ENCODE results near the gene SYT9.
"Not testable (repeated sequence)": the region's sequence is repeated elsewhere in the genome, so short reads cannot be mapped to it uniquely, and the experiment has no call there.

Gene SYT9

GRCh38 chr11:7499081-7499480 is 247.4 kb downstream of the SYT9 start:
- no peak for DNase-seq (ENCODE audit: low read depth in 1 of 2, low spot score in 1 of 2)

- no peak for DNase-seq (ENCODE audit: low read depth in 1 of 2, low spot score in 1 of 2)
Observed at GRCh38 chr11:7500251-7500650, 248.5 kb downstream of the SYT9 start.

- DNase-seq (ENCODE audit: low read depth in 1 of 2, low spot score in 1 of 2): no peak
Observed at GRCh38 chr11:7501251-7501650, 249.5 kb downstream of the SYT9 start.

- DNase-seq (ENCODE audit: low read depth in 1 of 2, low spot score in 1 of 2): no peak
Observed at GRCh38 chr11:7501894-7502293, 250.2 kb downstream of the SYT9 start.

GRCh38 chr11:7506243-7506642 is 254.5 kb downstream of the SYT9 start:
- DNase-seq (ENCODE audit: low read depth in 1 of 2, low spot score in 1 of 2): no peak

GRCh38 chr11:7508087-7508486 is 256.4 kb downstream of the SYT9 start:
- DNase-seq (ENCODE audit: low read depth in 1 of 2, low spot score in 1 of 2): no peak

GRCh38 chr11:7509966-7510365 is 258.3 kb downstream of the SYT9 start:
- no peak for DNase-seq (ENCODE audit: low read depth in 1 of 2, low spot score in 1 of 2)

- no peak for DNase-seq (ENCODE audit: low read depth in 1 of 2, low spot score in 1 of 2)
Observed at GRCh38 chr11:7511401-7511800, 259.7 kb downstream of the SYT9 start.

GRCh38 chr11:7512525-7513233 is 261.0 kb downstream of the SYT9 start:
- DNase-seq (ENCODE audit: low read depth in 1 of 2, low spot score in 1 of 2): peak in 1 of 2 donors; percentile 21

- peak; percentile 64 to 73 for DNase-seq (ENCODE audit: low read depth in 1 of 2, low spot score in 1 of 2)
Observed at GRCh38 chr11:7513234-7514098, 261.8 kb downstream of the SYT9 start, which contains the start of gene PPFIBP2. Gene PPFIBP2 (plus strand): TSS chr11:7513999. CDS start chr11:7549476, 35,477 bp downstream.

- DNase-seq (ENCODE audit: low read depth in 1 of 2, low spot score in 1 of 2): no peak
Observed at GRCh38 chr11:7514099-7514591, 262.4 kb downstream of the SYT9 start.

GRCh38 chr11:7515447-7515886 is 263.8 kb downstream of the SYT9 start:
- no peak for DNase-seq (ENCODE audit: low read depth in 1 of 2, low spot score in 1 of 2)

- DNase-seq (ENCODE audit: low read depth in 1 of 2, low spot score in 1 of 2): no peak
Observed at GRCh38 chr11:7516475-7516874, 264.8 kb downstream of the SYT9 start.

- not testable (repeated sequence) for DNase-seq (ENCODE audit: low read depth in 1 of 2, low spot score in 1 of 2)
Observed at GRCh38 chr11:7517743-7518142, 266.0 kb downstream of the SYT9 start.
